Measurements from ENCODE around the gene RNF13.

The RNF13 gene

GRCh38 chr3:149781741-149782140 lies 31.3 kb upstream of the RNF13 start:
- TF ChIP-seq GATA1 (IDR thresholded peaks at IDR 0.05; ENCODE audit: low read depth, low read length) (no peak), POLR2A (IDR thresholded peaks at IDR 0.05; ENCODE audit: low read length) (no peak)
- DNase-seq: no peak

DNA sequence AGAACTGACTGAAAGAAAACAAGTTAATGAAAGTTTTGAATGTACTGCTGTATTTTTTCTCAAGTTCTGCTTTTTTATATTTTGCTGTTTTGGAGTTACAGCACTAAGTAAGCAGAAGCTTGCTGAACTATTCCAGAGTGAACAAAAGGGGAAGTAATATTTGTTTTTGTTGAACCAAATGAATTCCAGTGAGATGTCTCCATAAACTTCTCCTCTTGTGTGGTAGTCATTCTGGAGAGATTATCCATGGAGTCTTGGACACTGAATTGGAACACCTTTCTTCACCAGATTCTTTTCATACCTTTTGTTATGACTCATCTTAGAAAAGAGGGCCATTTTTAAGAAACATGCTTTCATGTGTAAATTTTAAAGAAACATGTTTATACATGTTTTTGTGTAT lies 29.4 kb upstream of the RNF13 start:
- TF ChIP-seq POLR2A (IDR thresholded peaks at IDR 0.05; ENCODE audit: low read length) (no peak), GATA1 (IDR thresholded peaks at IDR 0.05; ENCODE audit: low read depth, low read length) (no peak)
- DNase-seq: no peak

GRCh38 chr3:149784064-149784704 lies 28.8 kb upstream of the RNF13 start:
- TF ChIP-seq GATA1 (IDR thresholded peaks at IDR 0.05; ENCODE audit: low read depth, low read length) (no peak), POLR2A (IDR thresholded peaks at IDR 0.05; ENCODE audit: low read length) (no peak)
- no peak for DNase-seq

- TF ChIP-seq GATA1 (IDR thresholded peaks at IDR 0.05; ENCODE audit: low read depth, low read length): no peak
- no peak for TF ChIP-seq POLR2A (IDR thresholded peaks at IDR 0.05; ENCODE audit: low read length)
- no peak for DNase-seq
These were observed 22.7 kb upstream of the RNF13 start for GRCh38 chr3:149790268-149790667.

GRCh38 chr3:149790698-149791097 lies 22.3 kb upstream of the RNF13 start:
- DNase-seq: no peak
- no peak for TF ChIP-seq GATA1 (IDR thresholded peaks at IDR 0.05; ENCODE audit: low read depth, low read length)
- no peak for TF ChIP-seq POLR2A (IDR thresholded peaks at IDR 0.05; ENCODE audit: low read length)

DNA sequence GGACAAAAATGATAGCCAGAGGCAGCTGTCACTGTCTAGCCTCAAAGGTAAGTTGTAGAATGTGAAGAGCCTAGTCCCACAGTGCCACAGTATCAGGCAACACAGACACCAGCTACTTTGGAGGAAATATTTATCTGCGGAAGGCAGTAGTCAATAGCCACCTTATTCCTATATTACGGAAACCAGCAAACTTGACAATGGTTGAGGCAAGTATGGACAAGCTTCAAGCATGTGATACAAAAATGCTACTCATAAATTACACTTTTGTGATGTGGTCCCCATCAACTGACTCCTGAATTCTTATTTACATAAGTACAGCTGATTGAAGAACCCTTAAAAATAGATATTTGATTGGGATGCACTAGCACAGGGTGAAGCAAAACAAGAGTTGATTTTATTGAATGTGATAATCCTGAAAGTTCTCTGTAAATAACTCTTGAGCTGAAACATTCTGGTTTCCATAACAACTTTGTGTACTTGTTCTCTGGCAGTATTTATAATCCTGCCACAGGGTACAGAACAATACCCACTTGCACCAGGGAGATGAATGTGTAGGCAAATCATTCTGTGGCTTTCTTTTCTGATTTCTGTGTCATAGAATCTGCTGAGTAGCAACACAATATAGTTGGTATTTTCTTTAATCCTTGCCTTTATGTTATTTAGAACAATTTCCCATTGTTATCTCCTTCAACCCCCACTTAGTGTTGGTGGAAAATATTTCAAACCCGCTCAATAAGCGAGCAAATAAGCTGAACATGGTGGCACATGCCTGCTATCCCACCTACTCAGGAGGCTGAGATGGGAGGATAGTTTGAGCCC lies 20.4 kb upstream of the RNF13 start, which contains the start of gene ANKUB1:
Gene ANKUB1, minus strand, starts transcription at position 103 of the 819 bp plus-strand sequence. CDS start 188 bp downstream, outside the sequence.
- DNase-seq: no peak
- TF ChIP-seq GATA1 (IDR thresholded peaks at IDR 0.05; ENCODE audit: low read depth, low read length) (no peak), POLR2A (IDR thresholded peaks at IDR 0.05; ENCODE audit: low read length) (no peak)

GRCh38 chr3:149796026-149796425 lies 17.0 kb upstream of the RNF13 start:
- no peak for DNase-seq
- TF ChIP-seq POLR2A (IDR thresholded peaks at IDR 0.05; ENCODE audit: low read length): no peak
- TF ChIP-seq GATA1 (IDR thresholded peaks at IDR 0.05; ENCODE audit: low read depth, low read length): no peak

DNA sequence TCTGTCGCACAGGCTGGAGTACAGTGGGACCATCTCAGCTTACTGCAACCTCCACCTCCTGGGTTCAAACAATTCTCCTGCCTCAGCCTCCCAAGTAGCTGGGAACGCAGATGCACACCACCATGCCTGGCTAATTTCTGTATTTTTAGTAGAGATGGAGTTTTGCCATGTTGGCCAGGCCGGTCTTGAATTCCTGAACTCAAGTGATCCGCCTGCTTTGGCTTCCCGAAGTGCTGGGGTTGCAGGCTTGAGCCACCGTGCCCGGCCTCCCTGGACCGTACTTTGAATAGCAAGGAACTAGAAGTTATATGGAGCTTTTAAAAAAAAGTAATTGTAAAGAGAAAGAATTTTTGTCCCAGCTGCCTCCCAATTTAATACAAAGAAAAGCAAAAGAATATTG lies 12.3 kb upstream of the RNF13 start:
- no peak for TF ChIP-seq POLR2A (IDR thresholded peaks at IDR 0.05; ENCODE audit: low read length)
- TF ChIP-seq GATA1 (IDR thresholded peaks at IDR 0.05; ENCODE audit: low read depth, low read length): no peak

DNA sequence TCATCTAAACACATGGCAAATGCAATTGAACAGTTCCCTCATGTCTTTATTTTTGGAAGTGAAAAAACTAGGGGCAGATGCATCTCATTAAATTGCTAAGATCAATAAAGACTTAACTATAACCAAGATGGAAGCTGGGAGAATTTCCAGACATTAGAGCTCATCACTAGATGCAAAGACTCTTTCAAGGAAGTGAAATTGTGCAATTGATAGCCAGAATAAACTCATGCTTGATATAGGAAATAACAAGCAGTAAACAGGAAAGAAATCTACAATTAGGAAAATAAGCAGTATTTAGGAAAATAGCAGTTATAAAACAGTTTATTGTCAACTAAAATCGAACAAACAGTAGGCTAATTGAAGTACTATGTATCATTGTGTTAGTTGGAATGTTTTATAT lies 11.8 kb upstream of the RNF13 start:
- DNase-seq: no peak
- TF ChIP-seq POLR2A (IDR thresholded peaks at IDR 0.05; ENCODE audit: low read length) (no peak), GATA1 (IDR thresholded peaks at IDR 0.05; ENCODE audit: low read depth, low read length) (no peak)

More for the DNA sequence above, 12.3 kb upstream of the RNF13 start:
- DNase-seq: no peak

GRCh38 chr3:149801639-149802038 lies 11.4 kb upstream of the RNF13 start:
- no peak for DNase-seq
- TF ChIP-seq GATA1 (IDR thresholded peaks at IDR 0.05; ENCODE audit: low read depth, low read length): no peak
- TF ChIP-seq POLR2A (IDR thresholded peaks at IDR 0.05; ENCODE audit: low read length): no peak

- no peak for DNase-seq
- TF ChIP-seq POLR2A (IDR thresholded peaks at IDR 0.05; ENCODE audit: low read length) (no peak), GATA1 (IDR thresholded peaks at IDR 0.05; ENCODE audit: low read depth, low read length) (no peak)
These were observed 6.7 kb upstream of the RNF13 start for GRCh38 chr3:149806171-149806778.

DNA sequence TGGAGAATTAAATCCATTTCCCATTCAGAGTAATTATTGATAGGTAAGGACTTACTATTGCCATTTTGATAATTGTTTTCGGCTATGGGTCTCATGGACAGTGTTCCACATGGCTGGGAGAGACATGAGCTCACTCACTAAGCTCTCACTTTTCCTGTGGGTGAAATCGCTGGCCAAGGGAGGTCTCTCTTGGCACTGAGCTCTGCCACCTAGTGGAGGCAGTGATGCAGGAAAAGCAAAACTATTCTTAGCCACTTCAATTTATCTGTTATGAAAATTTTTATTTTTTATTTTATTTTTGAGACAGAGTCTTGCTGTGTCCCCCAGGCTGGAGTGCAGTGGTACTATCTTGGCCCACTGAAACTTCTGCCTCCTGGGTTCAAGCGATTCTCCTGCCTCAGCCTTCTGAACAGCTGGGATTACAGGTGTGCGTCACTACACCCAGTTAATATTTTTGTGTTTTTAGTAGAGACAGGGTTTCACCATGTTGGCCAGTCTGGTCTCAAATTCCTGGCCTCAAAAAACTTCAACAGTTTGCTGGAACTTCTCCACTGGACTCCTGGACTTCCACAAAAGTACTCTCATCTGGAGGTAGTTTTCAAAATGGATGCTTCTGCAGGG lies 4.7 kb upstream of the RNF13 start:
- peak; percentile 49 to 64 for DNase-seq
- no peak for TF ChIP-seq GATA1 (IDR thresholded peaks at IDR 0.05; ENCODE audit: low read depth, low read length)
- no peak for TF ChIP-seq POLR2A (IDR thresholded peaks at IDR 0.05; ENCODE audit: low read length)

DNA sequence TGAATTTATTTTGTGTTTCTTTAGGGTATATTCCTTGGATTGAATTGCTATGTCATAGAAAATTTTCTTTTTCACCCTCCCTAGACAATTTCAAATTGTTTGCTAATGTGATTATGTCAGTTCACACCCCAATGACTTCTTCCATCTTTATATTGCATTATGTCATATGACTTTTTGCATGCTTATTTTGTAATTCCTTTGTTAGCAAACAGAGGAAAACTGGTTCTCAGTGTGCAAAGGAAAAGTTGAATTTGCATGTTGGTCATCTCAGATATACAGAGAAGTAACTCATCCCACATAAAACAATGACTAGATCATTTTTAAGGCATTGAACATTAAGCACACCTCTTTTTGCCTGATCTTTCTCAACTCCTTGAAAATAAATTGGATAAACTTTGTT lies 3.3 kb upstream of the RNF13 start:
- no peak for TF ChIP-seq GATA1 (IDR thresholded peaks at IDR 0.05; ENCODE audit: low read depth, low read length)
- no peak for TF ChIP-seq POLR2A (IDR thresholded peaks at IDR 0.05; ENCODE audit: low read length)
- no peak for DNase-seq

- no peak for DNase-seq
- TF ChIP-seq POLR2A (IDR thresholded peaks at IDR 0.05; ENCODE audit: low read length) (no peak), GATA1 (IDR thresholded peaks at IDR 0.05; ENCODE audit: low read depth, low read length) (no peak)
These were observed 2.2 kb upstream of the RNF13 start for GRCh38 chr3:149810846-149811245.
